HUES48 (cell line): ENCODE data around the gene MFN1.

Experiments
- H3K27ac ChIP-seq: one replicate; pipeline ENCODE4 v1.7.0; 2013; ENCODE audit warnings: low read depth, low read length, inconsistent platforms
- H3K27me3 ChIP-seq: 2 replicates; pipeline ENCODE4 v1.6.1; 2013; ENCODE audit warnings: mild to moderate bottlenecking, low read length; ENCODE audit not compliant: control insufficient read depth, insufficient read depth
- H3K36me3 ChIP-seq: 2 replicates; pipeline ENCODE4 v1.6.1; 2013; ENCODE audit warnings: low read length; ENCODE audit not compliant: control insufficient read depth, insufficient read depth
- H3K4me1 ChIP-seq: 2 replicates; pipeline ENCODE4 v1.6.1; 2013; ENCODE audit warnings: mild to moderate bottlenecking, low read length; ENCODE audit not compliant: control insufficient read depth, insufficient read depth
- H3K4me3 ChIP-seq: 2 replicates; pipeline ENCODE4 v1.5.1; 2013; ENCODE audit warnings: mild to moderate bottlenecking, low read depth, low read length
- H3K9ac ChIP-seq: 2 replicates; pipeline ENCODE4 v1.6.1; 2013; ENCODE audit warnings: mild to moderate bottlenecking, low read depth, low read length, moderate library complexity
- H3K9me3 ChIP-seq: 2 replicates; pipeline ENCODE4 v1.6.1; 2013; ENCODE audit warnings: low read length; ENCODE audit not compliant: control insufficient read depth, insufficient read depth

Gene MFN1

DNA sequence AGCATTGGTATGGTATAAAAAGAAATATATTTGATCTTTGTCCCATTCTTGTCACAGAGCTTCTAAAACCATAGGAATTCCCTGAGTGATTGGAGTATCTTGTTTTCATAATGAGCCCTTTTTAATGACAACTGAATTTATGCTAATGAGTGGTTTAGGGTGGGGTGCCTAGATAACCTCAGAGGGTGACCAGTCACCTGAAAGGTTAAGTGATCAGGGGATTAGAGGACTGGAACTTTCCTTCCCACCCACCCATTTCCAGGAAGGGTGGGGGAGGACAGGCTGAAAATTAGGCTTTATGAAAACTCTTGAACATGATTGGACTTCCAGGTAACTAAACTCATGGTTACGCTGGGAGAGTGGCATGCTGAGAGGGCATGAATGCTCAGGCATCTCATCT, 8.5 kb downstream of the MFN1 start:
- Histone ChIP-seq H3K9me3 (no peaks in the 10 kb centered on the region), H3K36me3 (peaks cover 76% of the 10 kb centered on the region), H3K4me3 (no peak overlapping the region)

GRCh38 chr3:179363332-179363731, 15.8 kb downstream of the MFN1 start:
- peaks cover 83% of the 10 kb centered on the region for H3K36me3 ChIP-seq

More for the DNA sequence above, 8.5 kb downstream of the MFN1 start:
- Histone ChIP-seq H3K27me3 (no peaks in the 10 kb centered on the region), H3K9ac (no peak overlapping the region), H3K27ac (no peak overlapping the region), H3K4me1 (no peaks in the 10 kb centered on the region)

DNA sequence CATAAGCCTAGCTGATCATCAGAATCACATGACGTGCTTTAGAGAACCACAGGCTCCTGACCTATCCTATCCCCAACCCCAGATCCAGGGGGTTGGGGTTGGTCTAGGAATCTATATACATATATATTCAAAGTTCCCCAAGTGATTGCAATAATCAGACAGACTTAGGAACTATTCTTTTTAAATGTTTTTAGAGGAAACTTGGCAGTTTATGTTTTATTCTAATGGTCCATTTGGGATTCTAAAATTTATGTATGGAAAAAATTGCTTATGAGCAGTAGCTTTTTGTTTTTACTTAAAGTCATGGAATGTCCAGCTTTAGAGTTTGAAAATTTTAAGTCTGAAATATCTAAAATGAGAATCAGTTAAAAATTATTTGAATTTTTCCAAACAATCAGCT, 22.1 kb downstream of the MFN1 start:
- Histone ChIP-seq H3K9me3 (no peaks in the 10 kb centered on the region), H3K36me3 (peaks cover 49% of the 10 kb centered on the region), H3K4me3 (no peak overlapping the region), H3K9ac (no peak overlapping the region), H3K27me3 (no peaks in the 10 kb centered on the region), H3K4me1 (no peaks in the 10 kb centered on the region), H3K27ac (no peak overlapping the region)

More at GRCh38 chr3:179363332-179363731, 15.8 kb downstream of the MFN1 start:
- Histone ChIP-seq H3K4me1 (no peaks in the 10 kb centered on the region), H3K27ac (no peak overlapping the region), H3K27me3 (no peaks in the 10 kb centered on the region), H3K9ac (no peak overlapping the region), H3K9me3 (no peaks in the 10 kb centered on the region), H3K4me3 (no peak overlapping the region)

DNA sequence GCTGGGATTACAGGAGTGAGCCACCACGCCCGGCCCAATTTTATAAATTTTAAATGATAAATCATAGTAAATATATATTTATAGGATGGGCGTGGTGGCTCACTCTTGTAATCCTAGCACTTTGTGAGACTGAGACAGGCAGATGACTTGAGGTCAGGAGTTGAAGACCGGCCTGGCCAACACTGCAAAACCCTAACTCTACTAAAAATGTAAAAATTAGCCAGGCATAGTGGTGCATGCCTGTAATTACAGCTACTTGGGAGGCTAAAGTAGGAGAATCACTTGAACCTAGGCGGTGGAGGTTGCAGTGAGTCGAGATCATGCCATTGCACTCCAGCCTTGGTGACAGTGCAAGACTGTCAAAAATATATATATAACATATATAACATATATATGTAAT, 26.4 kb downstream of the MFN1 start:
- Histone ChIP-seq H3K4me1 (no peaks in the 10 kb centered on the region), H3K27me3 (no peaks in the 10 kb centered on the region), H3K36me3 (peaks cover 45% of the 10 kb centered on the region), H3K27ac (no peak overlapping the region), H3K4me3 (no peak overlapping the region), H3K9me3 (no peaks in the 10 kb centered on the region), H3K9ac (no peak overlapping the region)

GRCh38 chr3:179375091-179375999, 27.8 kb downstream of the MFN1 start:
- Histone ChIP-seq H3K9me3 (no peaks in the 10 kb centered on the region), H3K27me3 (no peaks in the 10 kb centered on the region), H3K4me3 (no peak overlapping the region), H3K4me1 (no peaks in the 10 kb centered on the region), H3K27ac (no peak overlapping the region), H3K36me3 (peaks cover 47% of the 10 kb centered on the region), H3K9ac (no peak overlapping the region)

- no peaks in the 10 kb centered on the region for H3K27me3 ChIP-seq
- no peak overlapping the region for H3K27ac ChIP-seq
- peaks cover 58% of the 10 kb centered on the region for H3K36me3 ChIP-seq
- no peaks in the 10 kb centered on the region for H3K9me3 ChIP-seq
- no peak overlapping the region for H3K9ac ChIP-seq
- H3K4me3 ChIP-seq: no peak overlapping the region
- H3K4me1 ChIP-seq: no peaks in the 10 kb centered on the region
Measured at GRCh38 chr3:179376474-179376873, 29.0 kb downstream of the MFN1 start.

GRCh38 chr3:179391906-179392305, 44.4 kb downstream of the MFN1 start:
- no peaks in the 10 kb centered on the region for H3K4me1 ChIP-seq
- peaks cover 58% of the 10 kb centered on the region for H3K36me3 ChIP-seq
- H3K9ac ChIP-seq: no peak overlapping the region
- H3K9me3 ChIP-seq: no peaks in the 10 kb centered on the region
- no peak overlapping the region for H3K4me3 ChIP-seq
- no peak overlapping the region for H3K27ac ChIP-seq
- H3K27me3 ChIP-seq: no peaks in the 10 kb centered on the region

- H3K9me3 ChIP-seq: no peaks in the 10 kb centered on the region
- no peak overlapping the region for H3K4me3 ChIP-seq
- no peak overlapping the region for H3K27ac ChIP-seq
- H3K36me3 ChIP-seq: peaks cover 21% of the 10 kb centered on the region
- H3K27me3 ChIP-seq: no peaks in the 10 kb centered on the region
- no peak overlapping the region for H3K9ac ChIP-seq
- peaks cover 18% of the 10 kb centered on the region for H3K4me1 ChIP-seq
Measured at GRCh38 chr3:179398574-179399231, 51.2 kb downstream of the MFN1 start.

DNA sequence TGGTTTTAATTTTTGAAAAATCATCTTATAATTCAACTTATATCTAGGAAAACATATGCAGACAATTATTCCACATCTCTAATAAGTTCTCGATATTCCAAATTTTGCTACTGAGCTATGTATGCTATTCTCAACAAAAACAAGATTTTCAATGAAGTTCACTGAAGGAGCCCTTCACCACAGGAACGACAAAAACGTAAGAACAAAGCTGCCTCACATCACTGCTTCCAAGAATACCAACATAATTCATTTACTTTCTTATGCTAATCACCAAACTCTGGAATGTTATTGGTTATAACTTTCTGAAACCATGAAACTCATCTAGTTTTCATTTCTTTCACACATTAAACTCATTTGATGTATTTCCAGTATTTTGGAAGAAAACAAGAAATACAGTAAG, 54.1 kb downstream of the MFN1 start:
- Histone ChIP-seq H3K27ac (peak overlapping the region; percentile 40), H3K9me3 (no peaks in the 10 kb centered on the region), H3K4me1 (peaks cover 30% of the 10 kb centered on the region), H3K4me3 (no peak overlapping the region), H3K27me3 (no peaks in the 10 kb centered on the region), H3K36me3 (peaks cover 5% of the 10 kb centered on the region), H3K9ac (no peak overlapping the region)

- H3K36me3 ChIP-seq: peaks cover 5% of the 10 kb centered on the region
- H3K27ac ChIP-seq: no peak overlapping the region
- no peaks in the 10 kb centered on the region for H3K27me3 ChIP-seq
- H3K4me1 ChIP-seq: peaks cover 30% of the 10 kb centered on the region
- H3K9ac ChIP-seq: no peak overlapping the region
- H3K4me3 ChIP-seq: no peak overlapping the region
- no peaks in the 10 kb centered on the region for H3K9me3 ChIP-seq
Measured at GRCh38 chr3:179402963-179403362, 55.5 kb downstream of the MFN1 start.

DNA sequence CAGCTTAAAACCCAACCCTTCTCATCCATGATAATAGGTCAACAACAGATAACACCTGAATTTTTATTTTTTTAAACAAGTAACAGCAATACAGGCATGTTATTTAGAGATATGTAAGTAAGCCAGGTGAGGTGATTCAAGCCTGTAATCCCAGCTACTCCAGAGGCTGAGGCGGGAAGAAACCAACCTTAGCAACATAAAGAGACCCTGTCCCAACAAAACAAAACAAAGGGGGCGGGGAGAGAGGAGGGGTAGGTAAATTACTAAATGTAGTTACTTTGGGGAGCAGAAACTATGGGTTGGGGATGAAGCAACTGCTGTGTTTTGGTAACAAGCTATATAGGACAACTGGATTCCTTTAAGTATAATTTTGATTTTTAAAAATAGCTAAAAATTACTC, 56.8 kb downstream of the MFN1 start:
- Histone ChIP-seq H3K27me3 (no peaks in the 10 kb centered on the region), H3K4me1 (peaks cover 30% of the 10 kb centered on the region), H3K36me3 (peaks cover 5% of the 10 kb centered on the region), H3K27ac (no peak overlapping the region), H3K9me3 (no peaks in the 10 kb centered on the region), H3K4me3 (no peak overlapping the region), H3K9ac (no peak overlapping the region)
